ENCODE data around the gene CALN1.

Gene CALN1

GRCh38 chr7:72334066-72334465 lies 78.1 kb downstream of the CALN1 start:
- Histone ChIP-seq H3K4me1 (ENCODE audit: control extremely low read depth in 1 of 4, control insufficient read depth in 4 of 4, insufficient read depth in 4 of 4, low read length in 3 of 4) (peaks cover 0 to 46% (median 40%) of the 10 kb centered on the region in 4 experiments), H3K27ac (ENCODE audit: insufficient read depth in 1 of 2, low read depth in 1 of 2, low read length in 2 of 2, poor library complexity in 1 of 2, severe bottlenecking in 2 of 2) (no peak overlapping the region), H3K4me3 (ENCODE audit: control insufficient read depth in 1 of 7, extremely low read depth in 1 of 7, insufficient read depth in 4 of 7, low read depth in 2 of 7, low read length in 6 of 7) (peak overlapping the region in 4 of 7 experiments; percentile 34 to 89 (median 82)), H3K27me3 (replicated peaks in 2 of 5; ENCODE audit: control insufficient read depth in 4 of 5, insufficient read depth in 5 of 5, low read length in 4 of 5) (no peaks in the 10 kb centered on the region), H3K36me3 (ENCODE audit: control insufficient read depth in 4 of 4, insufficient read depth in 4 of 4, low read length in 3 of 4) (peaks cover 0 to 3% (median 0%) of the 10 kb centered on the region in 4 experiments), H3K9me3 (ENCODE audit: control extremely low read depth in 1 of 5, control insufficient read depth in 4 of 5, insufficient read depth in 2 of 5, low read depth in 1 of 5, low read length in 4 of 5) (peaks cover 0 to 2% (median 0%) of the 10 kb centered on the region in 5 experiments)
- DNase-seq: peak; percentile 61 to 76 (median 67)
- ChIA-PET POLR2A (interaction anchor here (1.0 to 1.2 kb wide), 2 partner anchors 41 to 470 kb away, joined by 4 read pairs; no protein-coding TSS in a partner anchor), CTCF (interaction anchor here (0.7 to 3.1 kb wide), 39 partner anchors 9 to 582 kb away, joined by 3 to 15 read pairs (median 4); no protein-coding TSS in a partner anchor)
- WGBS (ENCODE audit: insufficient coverage): 3% methylated on average over 5 of the region's 6 CpGs

GRCh38 chr7:72326811-72327210 lies 85.3 kb downstream of the CALN1 start:
- H3K27me3 ChIP-seq (replicated peaks in 2 of 5; ENCODE audit: control insufficient read depth in 4 of 5, insufficient read depth in 5 of 5, low read length in 4 of 5): no peaks in the 10 kb centered on the region
- no peak overlapping the region for H3K4me3 ChIP-seq (ENCODE audit: control insufficient read depth in 1 of 7, extremely low read depth in 1 of 7, insufficient read depth in 4 of 7, low read depth in 2 of 7, low read length in 6 of 7)
- no peaks in the 10 kb centered on the region for H3K9me3 ChIP-seq (ENCODE audit: control extremely low read depth in 1 of 5, control insufficient read depth in 4 of 5, insufficient read depth in 2 of 5, low read depth in 1 of 5, low read length in 4 of 5)
- H3K4me1 ChIP-seq (ENCODE audit: control extremely low read depth in 1 of 4, control insufficient read depth in 4 of 4, insufficient read depth in 4 of 4, low read length in 3 of 4): peaks cover 0 to 28% (median 14%) of the 10 kb centered on the region in 4 experiments
- peak in 2 of 3 donors; percentile 52 to 64 for DNase-seq
- ChIA-PET POLR2A (interaction anchor here (0.6 kb wide), 1 partner anchor 55 kb away, joined by 3 read pairs; no protein-coding TSS in a partner anchor), CTCF (interaction anchor here (1.0 to 1.8 kb wide), 8 partner anchors 34 to 482 kb away, joined by 3 to 5 read pairs (median 3); no protein-coding TSS in a partner anchor)
- H3K36me3 ChIP-seq (ENCODE audit: control insufficient read depth in 4 of 4, insufficient read depth in 4 of 4, low read length in 3 of 4): peaks cover 0 to 3% (median 2%) of the 10 kb centered on the region in 4 experiments
- H3K27ac ChIP-seq (ENCODE audit: insufficient read depth in 1 of 2, low read depth in 1 of 2, low read length in 2 of 2, poor library complexity in 1 of 2, severe bottlenecking in 2 of 2): no peak overlapping the region

- WGBS (ENCODE audit: insufficient coverage): 81% methylated on average over 4 of the region's 4 CpGs
- no peaks in the 10 kb centered on the region for H3K27me3 ChIP-seq (replicated peaks in 2 of 5; ENCODE audit: control insufficient read depth in 4 of 5, insufficient read depth in 5 of 5, low read length in 4 of 5)
- H3K4me1 ChIP-seq (ENCODE audit: control extremely low read depth in 1 of 4, control insufficient read depth in 4 of 4, insufficient read depth in 4 of 4, low read length in 3 of 4): peaks cover 0 to 28% (median 14%) of the 10 kb centered on the region in 4 experiments
- H3K27ac ChIP-seq (ENCODE audit: insufficient read depth in 1 of 2, low read depth in 1 of 2, low read length in 2 of 2, poor library complexity in 1 of 2, severe bottlenecking in 2 of 2): no peak overlapping the region
- POLR2A ChIA-PET: no interaction called here
- no peaks in the 10 kb centered on the region for H3K9me3 ChIP-seq (ENCODE audit: control extremely low read depth in 1 of 5, control insufficient read depth in 4 of 5, insufficient read depth in 2 of 5, low read depth in 1 of 5, low read length in 4 of 5)
- peak in 1 of 3 donors; percentile 36 for DNase-seq
- CTCF ChIA-PET: interaction anchor here (0.8 to 1.8 kb wide), 8 partner anchors 34 to 482 kb away, joined by 3 to 5 read pairs (median 3); no protein-coding TSS in a partner anchor
- H3K36me3 ChIP-seq (ENCODE audit: control insufficient read depth in 4 of 4, insufficient read depth in 4 of 4, low read length in 3 of 4): peaks cover 0 to 3% (median 2%) of the 10 kb centered on the region in 4 experiments
- no peak overlapping the region for H3K4me3 ChIP-seq (ENCODE audit: control insufficient read depth in 1 of 7, extremely low read depth in 1 of 7, insufficient read depth in 4 of 7, low read depth in 2 of 7, low read length in 6 of 7)
Measured at GRCh38 chr7:72326365-72326764, 85.8 kb downstream of the CALN1 start.

DNA sequence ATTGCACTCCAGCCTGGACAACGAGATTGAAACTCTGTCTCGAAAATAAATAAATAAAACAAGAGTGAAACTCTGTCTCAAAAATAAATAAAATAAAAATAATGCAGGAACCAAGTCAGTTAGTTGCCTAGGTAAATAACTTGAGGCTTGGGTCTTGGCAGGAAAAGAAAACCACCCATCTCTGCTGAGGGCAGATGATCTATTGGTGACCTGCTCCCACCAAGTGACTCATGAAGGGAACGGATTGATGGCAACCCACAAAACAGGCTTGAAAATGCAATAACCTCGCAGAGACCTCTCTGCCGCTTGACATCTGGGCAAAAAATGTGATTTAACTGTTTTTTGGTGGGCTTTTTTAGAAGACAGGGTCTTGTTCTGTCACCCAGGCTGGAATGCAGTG lies 86.6 kb downstream of the CALN1 start:
- 16% methylated on average over 3 of the region's 5 CpGs for WGBS (ENCODE audit: insufficient coverage)
- DNase-seq: peak; percentile 64 to 96 (median 93)
- no peaks in the 10 kb centered on the region for H3K27me3 ChIP-seq (replicated peaks in 2 of 5; ENCODE audit: control insufficient read depth in 4 of 5, insufficient read depth in 5 of 5, low read length in 4 of 5)
- H3K9me3 ChIP-seq (ENCODE audit: control extremely low read depth in 1 of 5, control insufficient read depth in 4 of 5, insufficient read depth in 2 of 5, low read depth in 1 of 5, low read length in 4 of 5): no peaks in the 10 kb centered on the region
- ChIA-PET CTCF (interaction anchor here (0.5 to 1.7 kb wide), 5 partner anchors 8 to 165 kb away, joined by 3 to 11 read pairs (median 3); no protein-coding TSS in a partner anchor), POLR2A (no interaction called here)
- H3K27ac ChIP-seq (ENCODE audit: insufficient read depth in 1 of 2, low read depth in 1 of 2, low read length in 2 of 2, poor library complexity in 1 of 2, severe bottlenecking in 2 of 2): peak overlapping the region; percentile 33 to 34
- no peak overlapping the region for H3K4me3 ChIP-seq (ENCODE audit: control insufficient read depth in 1 of 7, extremely low read depth in 1 of 7, insufficient read depth in 4 of 7, low read depth in 2 of 7, low read length in 6 of 7)
- peaks cover 0 to 3% (median 2%) of the 10 kb centered on the region in 4 experiments for H3K36me3 ChIP-seq (ENCODE audit: control insufficient read depth in 4 of 4, insufficient read depth in 4 of 4, low read length in 3 of 4)
- H3K4me1 ChIP-seq (ENCODE audit: control extremely low read depth in 1 of 4, control insufficient read depth in 4 of 4, insufficient read depth in 4 of 4, low read length in 3 of 4): peaks cover 0 to 28% (median 14%) of the 10 kb centered on the region in 4 experiments

DNA sequence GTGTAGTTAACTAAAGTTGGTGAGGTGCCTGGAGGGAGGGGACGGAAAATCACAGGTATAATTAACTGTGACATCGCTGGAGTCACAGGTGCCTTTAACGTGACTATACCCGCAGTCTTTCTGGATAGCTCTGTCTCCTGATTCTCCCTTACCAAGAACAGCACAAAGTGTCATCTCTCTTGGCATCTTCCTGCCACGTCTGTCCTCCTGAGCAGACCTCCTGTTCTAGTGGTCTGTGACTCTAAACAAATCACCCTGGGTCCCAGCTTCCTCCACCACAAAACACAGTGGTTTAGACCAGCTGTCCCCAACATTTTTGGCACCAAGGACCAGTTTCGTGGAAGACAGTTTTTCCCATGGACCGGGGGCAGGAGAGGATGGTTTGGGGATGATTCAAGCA lies 90.5 kb downstream of the CALN1 start:
- WGBS (ENCODE audit: insufficient coverage): 90% methylated on average over 1 of the region's 7 CpGs
- ChIA-PET POLR2A (interaction anchor here (0.7 kb wide), 1 partner anchor 336 kb away, joined by 3 read pairs; no protein-coding TSS in a partner anchor), CTCF (interaction anchor here (0.8 to 2.0 kb wide), 5 partner anchors 11 to 35 kb away, joined by 3 to 13 read pairs (median 3); no protein-coding TSS in a partner anchor)
- peaks cover 0 to 27% (median 18%) of the 10 kb centered on the region in 4 experiments for H3K4me1 ChIP-seq (ENCODE audit: control extremely low read depth in 1 of 4, control insufficient read depth in 4 of 4, insufficient read depth in 4 of 4, low read length in 3 of 4)
- no peak overlapping the region for H3K4me3 ChIP-seq (ENCODE audit: control insufficient read depth in 1 of 7, extremely low read depth in 1 of 7, insufficient read depth in 4 of 7, low read depth in 2 of 7, low read length in 6 of 7)
- no peak overlapping the region for H3K27ac ChIP-seq (ENCODE audit: insufficient read depth in 1 of 2, low read depth in 1 of 2, low read length in 2 of 2, poor library complexity in 1 of 2, severe bottlenecking in 2 of 2)
- H3K9me3 ChIP-seq (ENCODE audit: control extremely low read depth in 1 of 5, control insufficient read depth in 4 of 5, insufficient read depth in 2 of 5, low read depth in 1 of 5, low read length in 4 of 5): peaks cover 0 to 4% (median 0%) of the 10 kb centered on the region in 5 experiments
- no peak for DNase-seq
- H3K27me3 ChIP-seq (replicated peaks in 2 of 5; ENCODE audit: control insufficient read depth in 4 of 5, insufficient read depth in 5 of 5, low read length in 4 of 5): no peaks in the 10 kb centered on the region
- H3K36me3 ChIP-seq (ENCODE audit: control insufficient read depth in 4 of 4, insufficient read depth in 4 of 4, low read length in 3 of 4): peaks cover 2 to 12% (median 6%) of the 10 kb centered on the region in 4 experiments

- H3K9me3 ChIP-seq (ENCODE audit: control extremely low read depth in 1 of 5, control insufficient read depth in 4 of 5, insufficient read depth in 2 of 5, low read depth in 1 of 5, low read length in 4 of 5): peaks cover 0 to 4% (median 0%) of the 10 kb centered on the region in 5 experiments
- H3K36me3 ChIP-seq (ENCODE audit: control insufficient read depth in 4 of 4, insufficient read depth in 4 of 4, low read length in 3 of 4): peaks cover 2 to 12% (median 6%) of the 10 kb centered on the region in 4 experiments
- POLR2A ChIA-PET: interaction anchor here (0.7 kb wide), 1 partner anchor 335 kb away, joined by 3 read pairs; no protein-coding TSS in a partner anchor
- H3K27me3 ChIP-seq (replicated peaks in 2 of 5; ENCODE audit: control insufficient read depth in 4 of 5, insufficient read depth in 5 of 5, low read length in 4 of 5): no peaks in the 10 kb centered on the region
- no peak overlapping the region for H3K27ac ChIP-seq (ENCODE audit: insufficient read depth in 1 of 2, low read depth in 1 of 2, low read length in 2 of 2, poor library complexity in 1 of 2, severe bottlenecking in 2 of 2)
- DNase-seq: no peak
- 85% methylated on average over 7 of the region's 8 CpGs for WGBS (ENCODE audit: insufficient coverage)
- H3K4me1 ChIP-seq (ENCODE audit: control extremely low read depth in 1 of 4, control insufficient read depth in 4 of 4, insufficient read depth in 4 of 4, low read length in 3 of 4): peaks cover 0 to 22% (median 18%) of the 10 kb centered on the region in 4 experiments
- CTCF ChIA-PET: interaction anchor here (1.1 to 2.0 kb wide), 4 partner anchors 11 to 19 kb away, joined by 3 to 13 read pairs (median 4); no protein-coding TSS in a partner anchor
- no peak overlapping the region for H3K4me3 ChIP-seq (ENCODE audit: control insufficient read depth in 1 of 7, extremely low read depth in 1 of 7, insufficient read depth in 4 of 7, low read depth in 2 of 7, low read length in 6 of 7)
Measured at GRCh38 chr7:72321081-72321480, 91.1 kb downstream of the CALN1 start.

DNA sequence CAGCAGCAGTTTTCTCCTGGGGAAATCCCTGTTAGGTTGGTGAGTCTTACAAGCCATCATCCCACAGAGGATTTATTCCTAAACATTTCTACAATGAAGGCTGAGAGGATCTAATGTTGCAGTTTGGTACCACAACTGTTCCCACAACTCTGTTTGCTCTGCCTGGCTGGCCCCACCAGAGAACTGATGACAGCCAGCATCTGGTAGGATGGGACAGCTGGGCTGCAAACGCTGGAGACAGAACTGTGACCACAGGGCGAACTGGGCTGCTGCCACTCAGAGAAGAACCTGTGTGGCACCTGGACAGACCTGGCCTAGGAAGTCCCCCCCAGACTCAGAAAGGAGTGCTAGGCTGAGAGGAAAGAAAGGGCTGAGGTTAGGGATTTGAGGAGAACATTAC lies 94.8 kb downstream of the CALN1 start:
- Histone ChIP-seq H3K36me3 (ENCODE audit: control insufficient read depth in 4 of 4, insufficient read depth in 4 of 4, low read length in 3 of 4) (peaks cover 0 to 12% (median 6%) of the 10 kb centered on the region in 4 experiments), H3K4me1 (ENCODE audit: control extremely low read depth in 1 of 4, control insufficient read depth in 4 of 4, insufficient read depth in 4 of 4, low read length in 3 of 4) (peaks cover 0 to 11% (median 6%) of the 10 kb centered on the region in 4 experiments), H3K27ac (ENCODE audit: insufficient read depth in 1 of 2, low read depth in 1 of 2, low read length in 2 of 2, poor library complexity in 1 of 2, severe bottlenecking in 2 of 2) (peak overlapping the region in 1 of 2 experiments; percentile 18), H3K4me3 (ENCODE audit: control insufficient read depth in 1 of 7, extremely low read depth in 1 of 7, insufficient read depth in 4 of 7, low read depth in 2 of 7, low read length in 6 of 7) (no peak overlapping the region), H3K27me3 (replicated peaks in 2 of 5; ENCODE audit: control insufficient read depth in 4 of 5, insufficient read depth in 5 of 5, low read length in 4 of 5) (no peaks in the 10 kb centered on the region), H3K9me3 (ENCODE audit: control extremely low read depth in 1 of 5, control insufficient read depth in 4 of 5, insufficient read depth in 2 of 5, low read depth in 1 of 5, low read length in 4 of 5) (peaks cover 0 to 4% (median 0%) of the 10 kb centered on the region in 5 experiments)
- POLR2A ChIA-PET: no interaction called here
- CTCF ChIA-PET: no interaction called here
- WGBS (ENCODE audit: insufficient coverage): 36% methylated on average over 2 of the region's 2 CpGs
- DNase-seq: peak in 2 of 3 donors; percentile 68 to 77
